Testis (tissue), 3 donors: ENCODE data around the gene SPON1. TPM values are rescaled to one million over a fixed set of nuclear protein-coding genes. Genes with fewer than 3 reads are reported as not detected.
"Not testable (repeated sequence)": the region's sequence is repeated elsewhere in the genome, so short reads cannot be mapped to it uniquely, and the experiment has no call there.

ENCODE experiments used
- DNase-seq: peaks from one replicate; pipeline ENCODE4 v3.0.0-alpha.2; 2019
- H3K27ac ChIP-seq, 2 donors: fragments of 200-600 bp; sonication (generic); one replicate each; pipeline ENCODE4 v1.5.1; 2019
- H3K27me3 ChIP-seq: fragments of 200-600 bp; sonication (generic); one replicate; pipeline ENCODE4 v1.5.1; 2019
- H3K36me3 ChIP-seq: fragments of 200-600 bp; sonication (generic); one replicate; pipeline ENCODE4 v1.5.1; 2017; ENCODE audit warnings: low read depth; ENCODE audit errors: missing control alignments
- H3K4me1 ChIP-seq: fragments of 200-600 bp; sonication (generic); one replicate; pipeline ENCODE4 v1.5.1; 2019
- H3K4me3 ChIP-seq, 2 donors: fragments of 200-600 bp; sonication (generic); one replicate each; pipeline ENCODE4 v1.5.1; 2017 to 2019
- H3K9me3 ChIP-seq: fragments of 200-600 bp; sonication (generic); one replicate; pipeline ENCODE4 v1.5.1; 2017
- POLR2A ChIP-seq: fragments of 450-650 bp; IDR thresholded peaks from one replicate; pipeline ENCODE4 v1.6.1; 2017; ENCODE audit warnings: antibody characterized with exemption, mild to moderate bottlenecking, moderate library complexity
- WGBS, 2 donors: methylation state at CpG; one replicate each; pipeline ENCODE4 v1.1.5; 2018; 5-methylcytosine and 5-hydroxymethylcytosine counted together
- intact Hi-C: fragments of 100-400 bp; cut with DNase I; formaldehyde crosslinking; loops from one replicate; pipeline ENCODE4 v1.15.1; 2023; ENCODE audit warnings: low total_unique reads
- polyA plus RNA-seq: library from polyadenylated mRNA; stranded (reverse); fragments of 350-450 nt; fragmentation: Illumina TruSeq; extraction: RNeasy Lipid Tissue Mini Kit (QIAGEN cat#74804); gene quantifications from one replicate; pipeline ENCODE4 v1.2.3, GENCODE V29; 2014; ENCODE audit warnings: low read depth, low replicate concordance; ENCODE audit not compliant: insufficient read depth
- total RNA-seq, 2 donors: library from RNA; depleted of rRNA; stranded (reverse); fragments of >200 nt; gene quantifications; one replicate each; pipeline ENCODE4 v1.2.3, GENCODE V29; 2016
- TF ChIP-seq, protein P1 (sequence below), 3 experiments: fragments of 450-650 bp in 2 of 3; fragments of 200-600 bp in 1 of 3; sonication (generic) in 1 of 3; IDR thresholded peaks; one replicate each; pipeline ENCODE4 v1.5.1; 2016 to 2019; ENCODE audit warnings: antibody characterized with exemption in 3 of 3, mild to moderate bottlenecking in 2 of 3, moderate library complexity in 1 of 3

Gene SPON1
- total and polyA plus RNA-seq, 3 donors from 2014 or later, result 6.9 to 11.9 (median 7.6) TPM

DNA sequence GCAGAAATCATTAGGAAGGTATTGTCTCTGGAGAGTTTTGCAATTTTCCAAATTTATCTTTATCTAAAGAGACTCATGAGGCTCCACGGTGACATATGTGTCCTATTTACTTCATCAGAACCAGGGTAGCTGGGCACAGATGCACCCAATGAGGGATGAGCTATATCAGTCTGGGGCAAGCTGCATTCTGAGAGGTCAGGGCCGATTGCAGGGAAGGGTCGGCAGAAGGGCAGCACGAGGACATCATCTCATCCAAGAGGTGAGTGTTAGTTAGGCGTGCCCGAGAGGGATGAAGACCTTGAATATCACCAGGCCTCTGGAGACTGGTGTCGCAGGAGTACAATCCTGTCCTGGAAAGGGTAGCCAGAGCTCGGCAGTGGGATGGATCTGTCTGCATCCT is 41.0 kb upstream of the SPON1 start:
- Histone ChIP-seq H3K4me3 (no peak overlapping the region), H3K9me3 (no peaks in the 10 kb centered on the region), H3K4me1 (no peaks in the 10 kb centered on the region), H3K27me3 (no peaks in the 10 kb centered on the region), H3K36me3 (no peaks in the 10 kb centered on the region), H3K27ac (no peak overlapping the region)
- DNase-seq, result no peak
- 72 to 86% methylated on average over 8 of the region's 8 CpGs for WGBS, 2 donors
- intact Hi-C loops, result no loop called here
- TF ChIP-seq, protein P1, sequence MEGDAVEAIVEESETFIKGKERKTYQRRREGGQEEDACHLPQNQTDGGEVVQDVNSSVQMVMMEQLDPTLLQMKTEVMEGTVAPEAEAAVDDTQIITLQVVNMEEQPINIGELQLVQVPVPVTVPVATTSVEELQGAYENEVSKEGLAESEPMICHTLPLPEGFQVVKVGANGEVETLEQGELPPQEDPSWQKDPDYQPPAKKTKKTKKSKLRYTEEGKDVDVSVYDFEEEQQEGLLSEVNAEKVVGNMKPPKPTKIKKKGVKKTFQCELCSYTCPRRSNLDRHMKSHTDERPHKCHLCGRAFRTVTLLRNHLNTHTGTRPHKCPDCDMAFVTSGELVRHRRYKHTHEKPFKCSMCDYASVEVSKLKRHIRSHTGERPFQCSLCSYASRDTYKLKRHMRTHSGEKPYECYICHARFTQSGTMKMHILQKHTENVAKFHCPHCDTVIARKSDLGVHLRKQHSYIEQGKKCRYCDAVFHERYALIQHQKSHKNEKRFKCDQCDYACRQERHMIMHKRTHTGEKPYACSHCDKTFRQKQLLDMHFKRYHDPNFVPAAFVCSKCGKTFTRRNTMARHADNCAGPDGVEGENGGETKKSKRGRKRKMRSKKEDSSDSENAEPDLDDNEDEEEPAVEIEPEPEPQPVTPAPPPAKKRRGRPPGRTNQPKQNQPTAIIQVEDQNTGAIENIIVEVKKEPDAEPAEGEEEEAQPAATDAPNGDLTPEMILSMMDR (IDR thresholded peaks at IDR 0.05), result no peak
- TF ChIP-seq POLR2A, result no peak

DNA sequence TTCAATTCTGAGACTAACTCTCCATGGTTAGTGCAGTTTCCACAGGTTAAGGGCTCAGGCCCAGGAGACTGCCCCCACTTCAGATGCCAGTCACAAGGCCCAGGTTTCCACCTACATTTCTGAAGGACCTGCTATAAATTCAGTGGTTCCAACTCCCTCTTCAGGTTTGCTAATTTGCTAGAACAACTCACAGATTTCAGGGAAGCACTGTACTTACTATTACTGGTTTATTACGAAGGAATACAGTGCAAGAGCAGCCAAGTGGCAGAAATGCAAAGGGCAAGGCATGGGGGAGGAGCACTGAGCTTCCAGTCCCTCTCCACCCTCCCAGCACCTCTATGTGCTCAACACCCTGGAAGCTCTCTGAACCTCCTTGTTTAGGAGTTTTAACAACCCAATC is 39.3 kb upstream of the SPON1 start:
- DNase-seq, result no peak
- TF ChIP-seq, protein P1 (IDR thresholded peaks at IDR 0.05), result no peak
- TF ChIP-seq POLR2A, result no peak
- no peaks in the 10 kb centered on the region for H3K27me3 ChIP-seq
- no peaks in the 10 kb centered on the region for H3K4me1 ChIP-seq
- H3K4me3 ChIP-seq, result no peak overlapping the region
- H3K27ac ChIP-seq, result no peak overlapping the region
- H3K36me3 ChIP-seq, result no peaks in the 10 kb centered on the region
- WGBS, 2 donors, result 81 to 82% methylated on average over 1 of the region's 1 CpG
- no peaks in the 10 kb centered on the region for H3K9me3 ChIP-seq
- intact Hi-C loops, result no loop called here

GRCh38 chr11:13923716-13924650 is 38.5 kb upstream of the SPON1 start:
- no peak overlapping the region for H3K4me3 ChIP-seq
- no peak overlapping the region for H3K27ac ChIP-seq
- DNase-seq, result no peak
- intact Hi-C loops, result no loop called here
- no peaks in the 10 kb centered on the region for H3K9me3 ChIP-seq
- no peak for TF ChIP-seq POLR2A
- TF ChIP-seq, protein P1 (IDR thresholded peaks at IDR 0.05), result no peak
- WGBS, 2 donors, result 76 to 83% methylated on average over 8 of the region's 8 CpGs
- no peaks in the 10 kb centered on the region for H3K36me3 ChIP-seq
- H3K27me3 ChIP-seq, result no peaks in the 10 kb centered on the region
- no peaks in the 10 kb centered on the region for H3K4me1 ChIP-seq

DNA sequence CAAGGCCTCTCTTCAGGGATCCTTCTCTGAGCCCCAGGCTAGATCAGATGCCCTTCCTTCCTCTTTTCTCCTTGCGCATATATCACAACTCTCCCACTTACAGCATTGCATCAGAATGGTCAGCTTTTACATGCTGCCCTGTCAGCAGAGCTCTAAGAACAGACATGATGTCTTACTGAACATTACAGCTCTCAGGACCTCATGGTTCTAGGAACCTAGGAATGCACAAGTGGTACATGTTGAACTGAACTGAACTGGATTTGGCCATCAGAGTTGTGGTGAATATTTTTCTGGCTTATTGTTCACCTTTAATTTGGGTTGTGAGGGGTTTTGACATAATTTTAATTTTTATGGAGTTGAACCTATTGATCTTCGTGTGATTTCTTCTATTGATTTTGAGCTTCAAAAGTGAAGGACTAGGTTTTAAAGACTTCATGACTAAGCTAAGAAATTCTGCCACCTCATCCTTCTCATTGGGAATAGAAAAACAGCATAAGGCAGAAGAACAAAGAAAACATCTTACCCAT is 37.7 kb upstream of the SPON1 start:
- WGBS, 2 donors, result 81 to 98% methylated on average over 2 of the region's 2 CpGs
- Histone ChIP-seq H3K27ac (no peak overlapping the region), H3K27me3 (no peaks in the 10 kb centered on the region), H3K36me3 (no peaks in the 10 kb centered on the region), H3K4me3 (no peak overlapping the region), H3K9me3 (no peaks in the 10 kb centered on the region), H3K4me1 (peaks cover 4% of the 10 kb centered on the region)
- intact Hi-C loops, result no loop called here
- DNase-seq, result no peak
- TF ChIP-seq, protein P1 (IDR thresholded peaks at IDR 0.05), result no peak
- no peak for TF ChIP-seq POLR2A

DNA sequence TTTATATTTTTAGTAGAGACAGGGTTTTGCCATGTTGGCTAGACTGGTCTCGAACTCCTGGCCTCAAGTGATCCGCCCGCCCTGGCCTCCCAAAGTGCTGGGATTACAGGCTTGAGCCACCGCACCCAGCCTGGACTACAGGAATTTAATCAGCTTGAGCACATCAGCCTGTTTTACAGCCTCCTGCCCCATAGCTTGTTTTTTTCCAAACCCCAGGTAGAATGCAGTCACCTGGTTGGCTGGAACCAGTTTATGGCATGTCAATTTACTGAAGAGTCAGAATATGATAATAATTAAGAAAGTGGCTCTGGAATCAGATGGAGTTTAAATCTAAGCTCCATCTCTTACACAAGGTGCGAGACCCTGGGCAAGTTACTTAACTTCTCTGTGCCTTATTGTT is 36.2 kb upstream of the SPON1 start:
- H3K4me1 ChIP-seq, H3K27me3 ChIP-seq, H3K4me3 ChIP-seq, H3K36me3 ChIP-seq, H3K27ac ChIP-seq, DNase-seq, H3K9me3 ChIP-seq, intact Hi-C loops: not testable (repeated sequence)
- WGBS, 2 donors, result 93% methylated on average over 5 of the region's 5 CpGs
